Left ventricle myocardium inferior (tissue), 1 donor: ENCODE measurements around the gene MTMR4. TPM values are rescaled to one million over a fixed set of nuclear protein-coding genes. Genes with fewer than 3 reads are reported as not detected.
A peak's percentile ranks its signal among the peaks of the same experiment; 100 is the strongest.

Experiments
- DNase-seq: peaks from one replicate; pipeline ENCODE4 v3.0.0-alpha.2; 2020
- H3K27ac ChIP-seq: fragments of 200-600 bp; replicated peaks from 2 replicates; pipeline ENCODE4 v1.8.0; 2021
- H3K27me3 ChIP-seq: fragments of 200-600 bp; 2 replicates; pipeline ENCODE4 v1.8.0; 2021; ENCODE audit warnings: low read depth
- H3K36me3 ChIP-seq: fragments of 200-600 bp; 2 replicates; pipeline ENCODE4 v1.8.0; 2021
- H3K4me1 ChIP-seq: fragments of 200-600 bp; 2 replicates; pipeline ENCODE4 v1.8.0; 2021
- H3K4me3 ChIP-seq: fragments of 200-600 bp; 2 replicates; pipeline ENCODE4 v1.8.0; 2021; ENCODE audit warnings: mild to moderate bottlenecking, moderate library complexity
- H3K9me3 ChIP-seq: fragments of 200-600 bp; replicated peaks from 2 replicates; pipeline ENCODE4 v1.8.0; 2021
- intact Hi-C: fragments of 100-400 bp; cut with micrococcal nuclease; formaldehyde crosslinking; loops from one replicate; pipeline ENCODE4 v1.11.0; 2022
- total RNA-seq: library from RNA; stranded (reverse); fragmentation: NEBNext Ultra II Directional; extraction: Animal tissue kit (Norgen Biotek cat#: 25700); gene quantifications from one replicate; pipeline ENCODE4 v1.2.1, GENCODE V29; 2021
- TF ChIP-seq, protein P1 (sequence below): fragments of 200-600 bp; IDR thresholded peaks from 2 replicates; pipeline ENCODE4 v1.8.0; 2021; ENCODE audit warnings: antibody characterized with exemption, mild to moderate bottlenecking, borderline replicate concordance
- donor health status: DM: no; HTN: yes; CAD: no; lungs with severe emphysema.

Gene MTMR4
- total RNA-seq, 1 donor from 2014 or later = 24.0 TPM

DNA sequence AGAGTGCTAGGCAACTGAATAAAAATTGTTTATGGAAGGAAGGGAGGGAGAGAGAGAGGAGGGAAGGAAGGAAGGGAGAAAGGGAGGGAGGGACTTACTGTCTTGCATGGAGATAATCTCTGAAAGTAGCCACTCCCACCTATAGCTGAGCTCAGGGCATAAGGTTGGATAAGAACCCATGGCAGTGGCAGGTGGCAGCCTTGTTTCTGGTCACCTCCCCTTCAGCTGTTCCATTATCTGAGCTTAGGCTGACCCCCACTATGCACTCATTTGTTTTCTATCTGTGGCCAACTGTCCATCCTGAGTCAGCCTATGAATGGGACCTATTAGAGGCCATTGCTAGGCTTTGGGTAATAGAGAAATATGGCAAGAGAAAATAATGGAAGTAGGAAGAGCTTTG lies 25.3 kb upstream of the MTMR4 start:
- H3K27ac ChIP-seq = peak overlapping the region; percentile 85
- peaks cover 57% of the 10 kb centered on the region for H3K4me1 ChIP-seq
- TF ChIP-seq, protein P1, sequence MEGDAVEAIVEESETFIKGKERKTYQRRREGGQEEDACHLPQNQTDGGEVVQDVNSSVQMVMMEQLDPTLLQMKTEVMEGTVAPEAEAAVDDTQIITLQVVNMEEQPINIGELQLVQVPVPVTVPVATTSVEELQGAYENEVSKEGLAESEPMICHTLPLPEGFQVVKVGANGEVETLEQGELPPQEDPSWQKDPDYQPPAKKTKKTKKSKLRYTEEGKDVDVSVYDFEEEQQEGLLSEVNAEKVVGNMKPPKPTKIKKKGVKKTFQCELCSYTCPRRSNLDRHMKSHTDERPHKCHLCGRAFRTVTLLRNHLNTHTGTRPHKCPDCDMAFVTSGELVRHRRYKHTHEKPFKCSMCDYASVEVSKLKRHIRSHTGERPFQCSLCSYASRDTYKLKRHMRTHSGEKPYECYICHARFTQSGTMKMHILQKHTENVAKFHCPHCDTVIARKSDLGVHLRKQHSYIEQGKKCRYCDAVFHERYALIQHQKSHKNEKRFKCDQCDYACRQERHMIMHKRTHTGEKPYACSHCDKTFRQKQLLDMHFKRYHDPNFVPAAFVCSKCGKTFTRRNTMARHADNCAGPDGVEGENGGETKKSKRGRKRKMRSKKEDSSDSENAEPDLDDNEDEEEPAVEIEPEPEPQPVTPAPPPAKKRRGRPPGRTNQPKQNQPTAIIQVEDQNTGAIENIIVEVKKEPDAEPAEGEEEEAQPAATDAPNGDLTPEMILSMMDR = no peak
- H3K27me3 ChIP-seq = no peaks in the 10 kb centered on the region
- no peak for DNase-seq
- H3K9me3 ChIP-seq = no peaks in the 10 kb centered on the region
- no peaks in the 10 kb centered on the region for H3K36me3 ChIP-seq
- H3K4me3 ChIP-seq = no peak overlapping the region
- intact Hi-C loops = no loop called here

DNA sequence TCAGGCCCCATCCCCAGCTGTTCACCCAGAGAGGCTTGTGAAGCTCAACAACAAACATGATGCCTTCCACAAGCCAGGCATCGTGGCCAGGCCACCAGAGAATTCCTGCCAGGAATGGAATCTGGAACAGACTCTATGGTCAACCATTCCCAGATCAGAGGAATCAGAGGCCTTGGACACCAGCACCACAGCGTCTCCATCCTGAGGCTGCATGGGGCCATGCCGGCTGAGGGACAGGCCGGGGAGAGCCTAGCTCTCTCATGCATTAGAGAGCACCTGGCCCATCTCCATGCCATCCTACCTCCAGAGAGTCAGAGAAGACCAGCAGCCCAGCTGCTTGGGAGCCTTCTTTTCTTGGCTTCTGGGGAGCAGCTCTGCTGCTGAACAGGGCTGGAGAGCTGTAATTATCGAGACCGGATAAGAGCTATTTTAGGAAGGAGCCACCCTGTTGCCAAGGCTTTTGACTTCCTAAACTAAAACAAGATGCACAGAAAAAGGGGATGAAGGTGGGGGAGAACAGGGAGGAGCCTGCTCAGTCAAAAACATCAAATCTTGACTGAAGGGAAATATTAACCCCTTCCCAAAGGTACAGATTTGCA lies 24.5 kb upstream of the MTMR4 start:
- Histone ChIP-seq H3K9me3 (no peaks in the 10 kb centered on the region), H3K36me3 (no peaks in the 10 kb centered on the region), H3K4me3 (peak overlapping the region; percentile 46), H3K4me1 (peaks cover 65% of the 10 kb centered on the region), H3K27me3 (no peaks in the 10 kb centered on the region), H3K27ac (peak overlapping the region; percentile 85)
- DNase-seq = no peak
- intact Hi-C loops = no loop called here
- TF ChIP-seq, protein P1 = no peak

DNA sequence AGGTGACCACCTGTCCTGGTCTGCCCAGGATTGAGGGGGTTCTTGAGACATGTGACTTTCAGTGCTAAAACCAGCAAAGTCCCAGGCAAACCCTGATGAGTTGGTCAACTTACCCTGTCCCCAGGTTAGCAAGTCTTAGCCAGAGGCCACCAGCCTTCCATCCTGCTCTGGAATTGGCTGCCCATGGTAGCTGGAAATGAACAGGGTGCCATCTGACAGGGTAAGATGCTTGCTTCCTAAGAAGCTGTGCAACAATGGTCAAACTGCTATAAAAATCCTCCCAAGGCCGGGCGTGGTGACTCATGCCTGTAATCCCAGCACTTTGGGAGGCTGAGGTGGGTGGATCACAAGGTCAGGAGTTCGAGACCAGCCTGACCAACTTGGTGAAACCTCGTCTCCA lies 22.8 kb upstream of the MTMR4 start:
- H3K4me3 ChIP-seq = no peak overlapping the region
- H3K36me3 ChIP-seq = no peaks in the 10 kb centered on the region
- H3K4me1 ChIP-seq = peaks cover 77% of the 10 kb centered on the region
- no peak for DNase-seq
- no peaks in the 10 kb centered on the region for H3K9me3 ChIP-seq
- H3K27me3 ChIP-seq = no peaks in the 10 kb centered on the region
- TF ChIP-seq, protein P1 = no peak
- intact Hi-C loops = no loop called here
- no peak overlapping the region for H3K27ac ChIP-seq

- TF ChIP-seq, protein P1 = no peak
- H3K27me3 ChIP-seq = no peaks in the 10 kb centered on the region
- intact Hi-C loops = no loop called here
- H3K27ac ChIP-seq = no peak overlapping the region
- DNase-seq = no peak
- no peaks in the 10 kb centered on the region for H3K9me3 ChIP-seq
- H3K4me1 ChIP-seq = peaks cover 81% of the 10 kb centered on the region
- no peak overlapping the region for H3K4me3 ChIP-seq
- no peaks in the 10 kb centered on the region for H3K36me3 ChIP-seq
These were observed 22.1 kb upstream of the MTMR4 start for GRCh38 chr17:58536542-58536941.

GRCh38 chr17:58535431-58535830 lies 21.0 kb upstream of the MTMR4 start:
- H3K27ac ChIP-seq = peak overlapping the region; percentile 80
- H3K4me1 ChIP-seq = peaks cover 86% of the 10 kb centered on the region
- H3K36me3 ChIP-seq = no peaks in the 10 kb centered on the region
- H3K9me3 ChIP-seq = no peaks in the 10 kb centered on the region
- intact Hi-C loops = no loop called here
- H3K4me3 ChIP-seq = no peak overlapping the region
- TF ChIP-seq, protein P1 = no peak
- H3K27me3 ChIP-seq = no peaks in the 10 kb centered on the region
- no peak for DNase-seq
